NCI-H1930 (cell line): Measurements from ENCODE around the gene GRHL1.

Source experiments
- DNase-seq, 2 experiments: peaks; one replicate each; lab custom pipeline; 2025; lab: John Stamatoyannopoulos, UW

The GRHL1 gene

GRCh38 chr2:10042301-10043161 lies 91.0 kb downstream of the GRHL1 start:
- no peak for DNase-seq

GRCh38 chr2:10043256-10043905 lies 91.9 kb downstream of the GRHL1 start, which contains the start of gene KLF11:
TSS of gene KLF11 (plus strand) at chr2:10043550. CDS start at chr2:10043717, 167 bp downstream.
- DNase-seq = peak; percentile 83 to 93

GRCh38 chr2:10043906-10044601 lies 92.6 kb downstream of the GRHL1 start:
- peak; percentile 87 to 91 for DNase-seq

GRCh38 chr2:10045561-10046355 lies 94.3 kb downstream of the GRHL1 start:
- DNase-seq = no peak

- no peak for DNase-seq
These were observed 95.4 kb downstream of the GRHL1 start for GRCh38 chr2:10046931-10047330.

- no peak for DNase-seq
These were observed 96.4 kb downstream of the GRHL1 start for GRCh38 chr2:10047616-10048500.

- no peak for DNase-seq
These were observed 97.1 kb downstream of the GRHL1 start for GRCh38 chr2:10048501-10049171.
